ENCODE results near the gene PHTF2.
A peak's percentile ranks its signal among the peaks of the same experiment; 100 is the strongest.
"Not testable (repeated sequence)": the region's sequence is repeated elsewhere in the genome, so short reads cannot be mapped to it uniquely, and the experiment has no call there.

The PHTF2 gene
- total RNA-seq, result 60.3 to 71.4 (median 66.4) reads per million in 4 donors

DNA sequence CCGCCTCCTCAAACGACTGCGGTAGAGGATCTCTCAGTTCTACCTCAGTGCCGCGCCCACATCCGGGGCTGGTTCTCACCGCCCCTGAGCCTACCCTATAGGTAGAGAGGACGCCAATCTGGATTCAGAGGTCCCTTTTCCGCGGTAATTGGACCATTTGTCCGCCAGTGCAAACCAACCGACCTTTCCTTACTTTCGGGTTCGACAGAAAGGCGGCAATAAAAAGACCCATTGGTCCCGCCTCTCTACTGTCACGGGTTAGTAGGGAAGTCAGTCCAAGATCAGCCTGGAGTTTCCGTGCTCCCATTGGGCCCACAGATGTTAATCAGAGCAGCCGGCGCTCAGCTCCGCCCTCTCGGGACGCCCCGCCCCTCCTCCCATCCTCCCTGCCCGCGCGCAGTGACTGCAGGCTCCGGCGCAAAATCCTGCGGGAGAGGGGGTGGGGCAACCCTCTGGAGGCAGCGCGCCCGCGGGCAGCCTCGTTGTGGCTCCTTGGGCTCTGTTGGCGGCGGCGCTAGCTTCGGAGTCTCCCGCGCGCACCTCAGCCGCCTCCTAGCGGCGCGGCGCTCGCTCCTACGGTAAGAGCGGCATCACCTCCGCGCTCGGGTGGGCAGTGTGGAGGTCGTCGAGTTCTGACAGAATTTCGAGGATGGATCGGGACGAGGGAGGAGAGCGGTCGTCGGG is at the start of gene PHTF2, which contains the start of gene TMEM60:
TSS of gene PHTF2 (plus strand) at position 380 of the 684 bp plus-strand sequence.
TSS of gene TMEM60 (minus strand) at position 41 of the 684 bp plus-strand sequence. CDS start 4,061 bp downstream, outside the sequence.
- peak; percentile 87 to 98 (median 91) for DNase-seq

DNA sequence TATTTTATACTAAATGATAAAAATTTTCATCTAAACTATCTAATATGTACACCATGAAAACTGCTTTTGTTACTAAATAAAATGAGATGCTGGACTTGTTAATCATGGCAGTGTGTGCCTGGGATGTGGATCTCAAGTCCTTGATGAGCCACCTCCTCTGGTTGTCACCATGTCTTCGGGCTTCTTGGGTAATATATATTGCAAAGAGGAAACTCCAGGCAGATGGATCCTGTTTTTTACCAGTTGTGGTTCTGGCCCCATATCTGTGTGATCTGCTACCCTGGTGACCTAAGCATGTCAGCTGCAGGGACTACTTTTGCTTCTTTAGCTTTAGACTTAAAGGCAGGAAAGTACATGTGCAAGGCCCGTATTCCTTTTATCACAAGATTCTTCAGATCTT is 46.6 kb upstream of the PHTF2 start:
- no peak for DNase-seq

GRCh38 chr7:77753173-77753572 is 45.4 kb upstream of the PHTF2 start:
- DNase-seq, result no peak

GRCh38 chr7:77757589-77757988 is 41.0 kb upstream of the PHTF2 start:
- DNase-seq, result no peak

- peak; percentile 16 to 76 (median 59) for DNase-seq
Observed at GRCh38 chr7:77759294-77759889, 39.2 kb upstream of the PHTF2 start.

DNA sequence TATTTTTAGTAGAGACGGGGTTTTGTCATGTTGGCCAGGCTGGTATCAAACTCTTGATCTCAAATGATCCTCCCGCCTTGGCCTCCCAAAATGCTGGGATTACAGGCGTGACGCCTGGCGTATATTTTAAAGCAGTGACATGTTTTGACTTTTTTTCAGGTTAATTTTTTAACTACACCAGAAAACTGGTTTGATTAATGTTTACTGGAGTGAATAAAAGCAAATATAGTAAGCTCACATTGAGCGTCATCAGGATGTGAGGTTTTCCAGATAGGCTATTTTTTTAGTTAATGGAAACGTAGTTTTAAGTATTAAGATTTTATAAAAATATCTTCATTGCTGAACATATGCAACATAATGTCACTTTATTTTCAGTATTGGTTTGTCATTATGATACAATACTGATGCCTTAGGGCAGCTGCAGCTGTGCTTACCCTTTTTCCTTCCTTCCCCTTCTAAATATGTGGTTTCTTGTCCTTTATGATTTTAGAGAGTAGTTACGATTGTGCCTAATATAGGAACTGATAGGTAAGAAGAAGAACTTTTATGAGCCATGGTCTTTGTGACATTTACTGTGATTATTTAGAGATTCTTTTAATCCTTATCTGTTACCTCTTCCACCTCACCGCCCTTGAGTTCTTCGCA is 37.6 kb upstream of the PHTF2 start:
- DNase-seq, result no peak

DNA sequence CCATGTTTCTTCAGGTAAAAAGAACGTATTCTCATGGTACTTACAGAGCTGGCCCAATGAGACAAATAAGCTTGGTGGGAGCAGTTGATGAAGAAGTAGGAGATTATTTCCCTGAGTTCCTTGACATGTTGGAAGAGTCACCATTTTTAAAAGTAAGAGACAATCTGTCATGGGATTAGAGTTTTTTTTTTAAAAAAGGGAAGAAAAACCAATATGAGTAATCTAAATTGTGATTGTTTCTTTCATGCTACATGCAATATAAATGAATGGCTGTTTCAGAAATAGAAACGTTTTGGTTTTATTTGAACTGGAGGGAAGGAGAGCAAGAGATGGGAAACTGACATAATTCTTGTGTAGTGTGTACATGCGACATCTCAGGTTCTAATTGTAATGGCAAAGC is 33.1 kb upstream of the PHTF2 start:
- no peak for DNase-seq

DNA sequence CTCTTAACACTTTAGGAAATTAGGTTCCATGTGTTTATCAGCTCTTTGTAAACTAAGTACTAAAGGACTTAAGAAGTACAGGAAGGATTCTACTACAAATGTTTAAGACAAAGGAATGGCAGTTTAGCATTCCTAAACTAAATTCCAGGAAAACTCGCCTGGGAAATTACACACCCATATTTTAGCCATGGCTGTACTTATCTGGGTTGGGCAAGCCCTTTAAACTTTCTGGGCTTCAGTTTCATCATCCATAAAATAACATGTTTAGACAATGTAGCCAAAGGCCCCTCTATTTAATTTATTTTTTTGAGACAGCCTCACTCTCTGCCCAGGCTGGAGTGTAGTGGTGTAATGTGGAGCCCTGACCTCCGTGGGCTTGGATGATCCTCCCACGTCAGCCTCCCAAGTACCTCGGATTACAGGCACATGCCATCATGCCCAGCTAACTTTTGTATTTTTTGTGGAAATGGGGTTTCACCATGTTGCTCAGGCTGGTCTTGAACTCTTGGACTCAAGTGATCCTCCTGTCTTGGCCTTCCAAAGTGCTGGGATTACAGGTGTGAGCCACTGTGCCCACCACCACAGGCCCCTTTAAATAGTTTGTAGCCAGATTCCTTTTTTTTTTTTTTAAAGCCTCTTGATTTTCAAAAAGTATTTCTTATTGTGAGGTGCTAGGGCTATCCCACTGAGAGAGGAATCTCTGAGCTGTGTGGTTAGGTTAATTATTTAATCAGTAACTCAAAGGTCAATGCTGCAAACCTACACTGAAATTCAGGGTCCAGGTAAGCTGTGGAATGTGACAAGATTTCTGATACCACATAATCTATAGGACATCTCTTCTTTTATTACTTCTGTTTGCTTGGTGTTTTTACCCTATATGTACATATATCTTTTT is 32.4 kb upstream of the PHTF2 start:
- no peak for DNase-seq

GRCh38 chr7:77766801-77767605 is 31.6 kb upstream of the PHTF2 start:
- DNase-seq, result no peak

DNA sequence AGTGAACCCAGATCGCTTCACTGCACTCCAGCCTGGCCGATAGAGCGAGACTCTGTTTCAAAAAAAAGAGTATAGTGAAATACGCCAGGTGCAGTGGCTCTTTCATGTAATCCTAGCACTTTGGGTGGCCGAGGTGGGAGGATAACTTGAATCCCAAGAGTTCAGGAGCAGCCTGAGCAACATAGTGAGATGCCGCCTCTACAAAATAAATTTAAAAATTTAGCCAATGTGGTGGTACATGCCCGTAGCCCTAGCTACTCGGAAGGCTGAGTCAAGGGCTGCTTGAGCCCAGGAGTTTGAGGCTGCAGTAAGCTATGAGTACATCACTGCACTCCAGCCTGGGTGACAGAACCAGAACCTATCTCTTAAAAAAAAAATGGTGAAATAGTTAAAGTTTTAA is 28.3 kb upstream of the PHTF2 start:
- no peak for DNase-seq

DNA sequence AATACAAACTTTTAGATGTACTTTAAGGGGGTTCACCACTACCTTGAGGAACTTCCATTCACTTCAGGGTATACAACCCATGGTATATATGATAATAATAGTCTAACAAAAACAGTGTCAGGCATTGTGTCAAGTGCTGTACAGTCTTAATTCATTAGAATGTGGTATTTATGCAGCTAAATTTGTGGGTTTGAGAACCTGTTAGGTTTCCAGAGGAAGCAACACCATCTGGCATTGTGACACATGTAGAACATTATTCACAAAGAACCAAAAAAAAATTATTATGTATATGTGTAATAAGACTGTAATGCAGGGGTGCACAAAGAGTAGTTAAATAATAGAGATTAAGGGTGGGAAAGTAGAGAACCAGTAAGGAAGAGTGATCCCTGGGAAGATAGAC is 26.7 kb upstream of the PHTF2 start:
- no peak for DNase-seq

- no peak for DNase-seq
Observed at GRCh38 chr7:77778535-77778934, 20.0 kb upstream of the PHTF2 start.

DNA sequence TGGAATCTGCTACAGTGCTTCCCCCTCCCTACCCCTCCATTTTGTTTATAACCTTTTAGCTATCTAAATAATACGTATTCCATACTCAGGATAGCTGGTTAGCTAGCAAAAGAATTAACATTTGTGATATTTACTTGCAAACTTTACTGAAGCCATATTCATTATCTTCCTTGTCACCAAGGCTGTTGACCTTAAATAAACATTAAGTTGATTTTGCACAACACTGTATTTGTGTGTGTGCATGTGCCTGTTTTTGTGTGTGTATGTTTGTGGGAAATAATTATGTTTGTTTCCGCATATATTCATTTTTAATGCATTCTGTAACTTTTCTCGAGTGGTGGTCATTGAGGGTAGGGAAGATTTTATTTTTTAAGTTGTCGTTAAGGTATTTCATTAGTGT is 16.2 kb upstream of the PHTF2 start:
- DNase-seq, result no peak

- no peak for DNase-seq
Observed at GRCh38 chr7:77783111-77783510, 15.5 kb upstream of the PHTF2 start.

DNA sequence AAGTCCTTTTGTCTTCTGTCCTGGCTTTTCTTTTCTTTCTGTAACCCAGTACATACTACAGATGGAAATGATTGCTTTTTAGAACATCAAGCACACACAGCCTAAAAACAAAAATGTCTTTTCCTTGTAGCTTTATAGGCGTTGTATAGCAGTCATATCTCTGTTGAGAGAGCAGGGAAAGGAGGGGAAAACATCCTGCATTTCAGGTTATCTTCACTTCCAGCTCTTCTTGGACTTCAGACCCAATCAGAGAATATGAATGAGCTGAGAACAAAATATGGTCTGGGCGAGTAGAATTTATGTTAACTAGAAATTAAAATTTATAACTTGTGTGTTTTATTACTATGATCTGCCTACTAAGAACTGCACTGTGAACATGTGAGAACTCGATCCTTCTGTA is 15.0 kb upstream of the PHTF2 start:
- no peak for DNase-seq

DNA sequence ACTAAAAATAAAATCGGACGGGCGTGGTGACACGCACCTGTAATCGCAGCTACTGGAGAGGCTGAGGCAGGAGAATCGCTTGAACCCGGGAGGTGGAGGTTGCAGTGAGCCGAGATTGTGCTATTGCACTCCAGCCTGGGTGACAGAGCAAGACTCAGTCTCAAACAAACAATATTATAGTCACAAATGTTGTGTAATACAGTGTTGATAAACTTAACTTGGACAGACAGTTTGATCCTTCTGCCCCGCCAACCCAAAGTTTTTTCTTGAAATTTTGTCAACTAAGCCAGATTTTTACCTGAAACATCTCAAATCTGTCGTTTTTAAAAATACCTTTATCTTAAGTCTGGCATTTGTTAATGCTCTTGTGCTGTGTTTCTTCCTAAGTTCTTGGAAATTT is 14.1 kb upstream of the PHTF2 start:
- not testable (repeated sequence) for DNase-seq

- no peak for DNase-seq
Observed at GRCh38 chr7:77786018-77786417, 12.6 kb upstream of the PHTF2 start.

DNA sequence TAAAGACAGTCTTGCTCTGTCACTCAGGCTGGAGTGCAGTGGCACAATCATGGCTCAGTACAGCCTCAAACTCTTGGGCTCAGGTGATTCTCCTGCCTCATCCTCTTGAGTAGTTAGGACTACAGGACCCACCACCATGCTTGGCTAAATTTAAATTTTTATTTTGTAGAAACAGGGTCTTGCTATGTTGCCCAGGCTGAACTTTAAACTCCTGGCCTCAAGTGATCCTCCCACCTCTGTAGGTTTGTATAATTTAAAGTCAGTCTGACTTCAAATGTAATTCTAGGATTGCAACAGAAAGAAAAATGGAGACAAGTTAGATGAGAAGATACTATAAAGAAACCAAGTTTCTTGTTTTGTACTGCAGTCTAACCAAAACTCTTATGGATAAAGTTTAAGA is 11.8 kb upstream of the PHTF2 start:
- DNase-seq, result no peak

DNA sequence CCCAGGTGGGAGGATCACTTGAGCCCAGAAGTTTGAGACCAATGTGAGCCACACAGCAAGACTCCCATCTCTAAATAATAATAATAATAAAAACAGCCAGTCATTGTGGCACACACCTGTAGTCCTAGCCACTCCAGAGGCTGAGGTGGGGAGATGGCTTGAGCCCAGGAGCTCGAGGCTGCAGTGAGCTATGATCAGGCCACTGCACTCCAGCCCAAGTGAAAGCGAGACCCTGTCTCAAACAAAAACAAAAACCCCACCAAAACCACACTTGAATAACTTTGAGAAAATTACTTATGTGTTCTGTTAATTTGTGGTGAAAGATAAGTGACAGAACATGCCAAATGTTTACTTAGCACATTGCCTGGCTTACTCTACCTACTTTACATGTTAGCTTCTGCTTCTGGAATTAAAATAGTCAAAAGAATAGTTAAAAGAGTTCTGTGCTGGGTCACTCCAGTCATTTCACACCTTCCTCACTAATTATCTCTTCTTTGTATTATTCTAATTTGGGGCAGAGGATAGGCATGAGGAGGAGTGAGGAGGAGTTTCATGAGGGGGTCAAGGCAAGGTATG is 10.2 kb upstream of the PHTF2 start:
- no peak for DNase-seq

GRCh38 chr7:77791336-77791735 is 7.2 kb upstream of the PHTF2 start:
- DNase-seq, result no peak

DNA sequence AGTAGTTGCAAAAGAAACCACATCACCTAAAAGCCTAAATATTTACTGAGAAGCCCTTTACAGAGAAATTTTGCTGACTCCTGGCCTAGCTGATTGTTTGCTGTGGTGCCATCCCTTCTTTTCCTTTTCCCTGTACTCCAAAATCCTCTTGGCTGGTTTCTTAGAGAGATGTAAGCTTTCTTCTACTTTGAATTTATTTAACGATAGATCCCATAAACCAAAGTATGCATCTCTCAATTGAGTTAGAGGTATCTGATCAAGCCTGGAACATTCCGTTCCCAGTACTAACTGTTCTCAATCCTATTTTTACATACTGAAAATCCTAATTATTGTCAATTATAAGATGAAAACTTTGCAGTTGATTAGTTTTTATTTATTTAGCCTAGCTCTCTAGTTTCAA is 6.6 kb upstream of the PHTF2 start:
- no peak for DNase-seq

DNA sequence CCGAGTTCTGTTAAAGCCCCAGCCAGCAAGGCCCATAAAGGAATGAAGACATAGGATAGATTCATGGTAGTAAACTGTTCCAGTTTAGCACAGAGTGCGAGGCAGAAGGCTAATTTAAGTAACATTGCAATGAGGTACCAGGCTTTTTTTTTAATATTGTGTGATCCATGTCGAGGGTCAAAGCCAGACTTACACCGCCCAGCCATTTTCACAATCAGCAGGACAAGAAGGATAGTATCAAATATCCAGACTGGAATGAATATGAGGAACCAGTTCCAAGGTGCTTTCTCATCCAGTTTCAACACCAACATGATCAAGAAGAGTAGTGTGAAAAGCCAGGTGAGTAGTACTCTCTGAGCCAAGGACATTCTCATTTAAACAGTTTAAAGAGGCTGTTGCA is 4.6 kb upstream of the PHTF2 start:
- DNase-seq, result no peak

Measured in T-helper 1 cell (primary cell).